Activated naive CD4-positive, alpha-beta T cell treated with anti-CD3 and anti-CD28 coated beads, Interleukin-2, amount 50 U/mL, for 72 hours (primary cell): ENCODE measurements around the gene DPP9. TPM values are rescaled to one million over a fixed set of nuclear protein-coding genes. Genes with fewer than 3 reads are reported as not detected.
A peak's percentile ranks its signal among the peaks of the same experiment; 100 is the strongest.
"Not testable (repeated sequence)": the region's sequence is repeated elsewhere in the genome, so short reads cannot be mapped to it uniquely, and the experiment has no call there.

Source experiments
- ATAC-seq, 2 donors: fragments of 150-1000 bp; cut with Tn5 transposase; 2 replicates each; pipeline ENCODE4 v1.10.0; 2021; ENCODE audit warnings: mild to moderate bottlenecking in 2 of 2, moderate library complexity in 2 of 2
- DNase-seq, 2 donors: peaks; one replicate each; pipeline ENCODE4 v3.0.0; 2021 to 2022; ENCODE audit warnings: low spot score in 2 of 2
- H3K27ac Mint-ChIP-seq, 2 donors: one replicate each; pipeline ENCODE4 v1.8.0; 2022; ENCODE audit warnings: mild to moderate bottlenecking in 2 of 2, mixed read lengths in 2 of 2
- H3K36me3 Mint-ChIP-seq, 2 donors: one replicate each; pipeline ENCODE4 v1.8.0; 2022; ENCODE audit warnings: mixed read lengths in 2 of 2
- H3K9me3 Mint-ChIP-seq, 2 donors: one replicate each; pipeline ENCODE4 v1.8.0; 2022; ENCODE audit warnings: mixed read lengths in 2 of 2
- total RNA-seq, 2 donors: library from RNA; stranded (reverse); gene quantifications; one replicate each; pipeline ENCODE4 v1.2.3, GENCODE V29; 2022

The DPP9 gene
- total RNA-seq, 2 donors from 2014 or later, result 55.2 to 59.0 TPM

- ATAC-seq, H3K36me3 Mint-ChIP-seq, H3K9me3 Mint-ChIP-seq, DNase-seq, H3K27ac Mint-ChIP-seq: not testable (repeated sequence)
Observed at GRCh38 chr19:4745175-4745574, 21.5 kb upstream of the DPP9 start.

DNA sequence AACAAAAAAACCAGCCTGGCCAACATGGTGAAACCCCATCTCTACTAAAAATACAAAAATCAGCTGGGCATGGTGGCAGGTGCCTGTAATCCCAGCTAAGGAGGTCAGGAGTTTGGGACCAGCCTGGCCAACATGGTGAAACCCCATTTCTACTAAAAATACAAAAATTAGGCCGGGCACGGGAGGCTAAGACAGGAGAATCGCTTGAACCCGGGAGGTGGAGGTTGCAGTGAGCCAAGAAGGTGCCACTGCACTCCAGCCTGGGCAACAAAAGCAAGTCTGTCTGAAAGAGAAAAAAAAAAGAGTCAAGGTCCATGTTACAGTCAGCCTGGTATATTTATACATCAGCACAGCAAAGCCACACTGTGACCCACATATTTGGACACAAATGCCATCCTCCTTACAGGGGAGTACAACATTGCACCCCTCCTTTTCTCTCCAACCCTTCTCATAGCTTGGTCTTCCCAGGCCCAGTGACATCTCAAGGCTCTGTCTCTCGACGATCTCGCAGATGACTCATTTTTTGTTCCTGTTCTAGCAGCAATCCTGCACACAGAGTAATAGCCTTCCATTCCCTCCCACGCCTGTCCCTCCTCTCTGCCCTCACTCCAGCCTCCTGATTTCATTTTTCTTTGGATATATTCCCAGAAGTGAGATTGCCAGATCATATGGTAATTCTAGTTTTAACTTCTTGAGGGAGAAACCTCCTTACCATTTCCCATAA is 21.0 kb upstream of the DPP9 start:
- ATAC-seq (no peak), DNase-seq (no peak)
- Mint-ChIP-seq H3K36me3 (peaks cover 0 to 6% of the 10 kb centered on the region in 2 donors), H3K27ac (no peak overlapping the region), H3K9me3 (no peaks in the 10 kb centered on the region)

- H3K9me3 Mint-ChIP-seq, result no peaks in the 10 kb centered on the region
- ATAC-seq, result no peak
- H3K36me3 Mint-ChIP-seq, result no peaks in the 10 kb centered on the region
- H3K27ac Mint-ChIP-seq, result no peak overlapping the region
- DNase-seq, result no peak
Observed at GRCh38 chr19:4742723-4743646, 19.3 kb upstream of the DPP9 start.

DNA sequence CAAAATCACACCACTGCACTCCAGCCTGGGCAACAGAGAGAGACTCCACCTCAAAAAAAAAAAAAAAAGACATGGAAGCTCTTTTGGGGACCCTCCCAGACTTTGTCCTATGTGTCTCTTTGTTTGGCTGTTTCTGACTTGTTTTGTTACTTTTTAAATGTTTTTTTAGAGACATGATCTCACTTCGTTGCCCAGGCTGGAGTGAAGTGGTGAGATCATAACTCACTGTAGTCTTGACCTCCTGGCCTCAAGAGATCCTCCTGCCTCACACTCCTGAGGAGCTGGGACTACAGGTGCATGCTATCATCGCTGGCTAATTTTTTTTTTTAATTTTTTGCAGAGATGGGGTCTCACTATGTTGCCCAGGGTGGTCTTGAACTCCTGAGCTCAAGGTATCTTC is 16.4 kb upstream of the DPP9 start:
- Mint-ChIP-seq H3K36me3 (no peaks in the 10 kb centered on the region), H3K27ac (no peak overlapping the region), H3K9me3 (no peaks in the 10 kb centered on the region)
- ATAC-seq, result no peak
- DNase-seq, result no peak

DNA sequence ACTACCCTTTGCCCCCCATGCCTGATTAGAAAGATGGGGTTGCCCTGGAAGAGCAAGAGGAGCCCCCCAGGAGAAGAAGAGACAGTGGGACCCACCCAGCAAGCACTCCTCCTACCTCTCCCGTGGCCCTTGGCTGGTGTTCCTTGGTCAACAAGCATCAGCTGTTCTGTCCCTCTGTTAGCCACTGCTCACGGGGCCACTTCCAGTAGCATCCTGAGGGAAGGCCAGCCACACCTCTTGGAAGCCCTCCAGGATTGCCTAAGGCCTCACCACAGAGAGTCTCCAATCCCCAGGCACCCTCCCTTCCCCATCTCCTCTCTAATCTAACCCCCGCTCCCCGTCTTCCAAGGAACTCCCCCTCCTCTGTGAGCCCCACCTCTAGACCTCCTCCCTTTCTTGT is 15.1 kb upstream of the DPP9 start:
- ATAC-seq (no peak), DNase-seq (no peak)
- H3K36me3 Mint-ChIP-seq, result no peaks in the 10 kb centered on the region
- no peaks in the 10 kb centered on the region for H3K9me3 Mint-ChIP-seq
- H3K27ac Mint-ChIP-seq, result peak overlapping the region in 1 of 2 donors; percentile 74

DNA sequence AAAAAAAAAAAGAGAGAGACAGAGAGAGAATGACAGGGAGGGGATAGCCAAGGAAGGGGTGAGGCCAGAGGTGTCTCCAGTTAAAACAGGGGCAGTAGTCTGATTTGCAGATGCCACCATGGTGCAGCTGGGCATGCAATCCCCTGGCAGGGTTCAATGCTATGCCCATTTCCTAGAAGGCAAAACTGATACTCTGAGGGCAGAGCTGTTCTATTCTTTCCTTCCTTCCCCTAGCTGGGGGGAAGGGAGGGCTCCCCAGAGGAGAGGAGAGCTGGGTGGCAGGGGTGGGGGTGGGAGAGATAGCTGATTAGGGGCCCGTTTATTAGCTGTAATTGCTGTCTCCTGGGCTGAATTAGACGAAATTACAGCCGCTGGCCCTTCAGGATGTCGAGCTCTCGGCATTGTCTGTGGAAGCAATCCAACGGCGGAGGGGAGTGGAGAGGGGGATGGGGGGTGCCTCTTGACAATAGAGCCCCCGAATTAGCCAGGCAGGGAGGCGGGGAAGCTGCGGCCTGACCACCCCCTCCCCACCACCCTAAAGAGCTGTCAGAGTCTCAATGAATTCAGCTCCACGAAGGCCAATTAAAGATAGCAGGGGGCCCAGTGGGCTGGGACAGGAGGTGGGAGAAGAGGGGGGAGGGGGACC is 14.4 kb upstream of the DPP9 start:
- H3K9me3 Mint-ChIP-seq, result no peaks in the 10 kb centered on the region
- H3K36me3 Mint-ChIP-seq, result no peaks in the 10 kb centered on the region
- DNase-seq (no peak), ATAC-seq (no peak)
- H3K27ac Mint-ChIP-seq, result peak overlapping the region in 1 of 2 donors; percentile 72

DNA sequence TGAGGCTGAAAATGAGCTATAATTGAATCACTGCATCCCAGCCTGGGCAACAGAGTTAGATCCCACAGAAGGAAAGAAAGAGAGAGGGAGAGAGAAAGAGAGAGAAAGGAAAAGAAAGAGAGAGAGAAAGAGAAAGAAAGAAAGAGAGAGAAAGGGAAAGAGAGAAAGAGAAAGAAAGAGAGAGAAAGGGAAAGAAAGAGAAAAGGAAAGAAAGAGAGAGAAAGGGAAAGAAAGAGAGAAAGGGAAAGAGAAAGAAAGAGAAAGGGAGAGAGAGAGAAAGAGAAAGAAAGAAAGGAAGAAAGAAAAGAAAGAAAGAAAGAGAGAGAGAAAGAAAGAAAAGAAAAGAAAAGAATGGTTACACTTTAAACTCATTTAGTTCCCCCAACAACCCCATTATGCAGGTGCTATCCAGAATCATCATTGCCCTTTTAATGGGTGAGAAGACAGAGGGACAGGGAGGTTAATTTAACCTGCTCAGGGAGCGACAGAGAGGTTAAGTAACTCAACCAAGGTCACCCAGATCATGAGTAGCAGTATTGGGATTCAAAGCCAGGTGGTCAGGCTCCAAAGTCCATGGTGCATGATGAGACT is 10.2 kb upstream of the DPP9 start:
- no peak for DNase-seq
- no peak for ATAC-seq
- H3K36me3 Mint-ChIP-seq, result no peaks in the 10 kb centered on the region
- peak overlapping the region in 1 of 2 donors; percentile 72 for H3K27ac Mint-ChIP-seq
- H3K9me3 Mint-ChIP-seq, result no peaks in the 10 kb centered on the region

DNA sequence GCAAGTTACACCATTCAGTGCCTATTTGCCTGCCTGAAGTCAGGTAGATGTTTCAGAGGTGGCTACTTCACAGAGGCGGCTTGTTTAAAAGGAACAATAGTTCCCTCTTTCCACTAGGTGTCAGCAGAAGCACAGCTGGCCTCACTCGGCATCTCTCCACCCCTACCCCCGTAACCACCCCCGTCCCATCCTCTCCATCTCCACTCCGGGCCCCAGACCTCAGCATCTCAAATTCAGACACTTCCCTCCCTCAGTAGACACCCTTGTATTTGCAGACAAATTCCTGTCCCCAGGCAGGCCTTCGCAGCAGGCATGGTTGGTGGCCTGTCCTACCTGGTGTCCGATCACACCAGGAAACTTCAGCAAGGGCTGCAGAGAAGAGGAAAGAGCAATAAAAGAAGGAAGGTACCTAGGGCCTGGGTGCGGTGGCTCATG is 9.1 kb upstream of the DPP9 start:
- Mint-ChIP-seq H3K36me3 (no peaks in the 10 kb centered on the region), H3K9me3 (no peaks in the 10 kb centered on the region), H3K27ac (peak overlapping the region in 1 of 2 donors; percentile 75)
- DNase-seq, result peak in 1 of 2 donors; percentile 51
- peak; percentile 84 to 93 for ATAC-seq

GRCh38 chr19:4730740-4731171 is 7.1 kb upstream of the DPP9 start:
- DNase-seq (peak; percentile 74 to 81), ATAC-seq (peak; percentile 80 to 92)
- peak overlapping the region in 1 of 2 donors; percentile 63 for H3K27ac Mint-ChIP-seq
- no peaks in the 10 kb centered on the region for H3K9me3 Mint-ChIP-seq
- no peaks in the 10 kb centered on the region for H3K36me3 Mint-ChIP-seq

GRCh38 chr19:4728871-4729270 is 5.2 kb upstream of the DPP9 start:
- no peak for ATAC-seq
- no peaks in the 10 kb centered on the region for H3K9me3 Mint-ChIP-seq
- no peak for DNase-seq
- H3K36me3 Mint-ChIP-seq, result no peaks in the 10 kb centered on the region
- H3K27ac Mint-ChIP-seq, result no peak overlapping the region

GRCh38 chr19:4722671-4723594 is 709 bp downstream of the DPP9 start:
- Mint-ChIP-seq H3K36me3 (peaks cover 7 to 9% of the 10 kb centered on the region in 2 donors), H3K27ac (peak overlapping the region; percentile 96 to 100), H3K9me3 (no peaks in the 10 kb centered on the region)
- ATAC-seq (no peak), DNase-seq (peak in 1 of 2 donors; percentile 10)

DNA sequence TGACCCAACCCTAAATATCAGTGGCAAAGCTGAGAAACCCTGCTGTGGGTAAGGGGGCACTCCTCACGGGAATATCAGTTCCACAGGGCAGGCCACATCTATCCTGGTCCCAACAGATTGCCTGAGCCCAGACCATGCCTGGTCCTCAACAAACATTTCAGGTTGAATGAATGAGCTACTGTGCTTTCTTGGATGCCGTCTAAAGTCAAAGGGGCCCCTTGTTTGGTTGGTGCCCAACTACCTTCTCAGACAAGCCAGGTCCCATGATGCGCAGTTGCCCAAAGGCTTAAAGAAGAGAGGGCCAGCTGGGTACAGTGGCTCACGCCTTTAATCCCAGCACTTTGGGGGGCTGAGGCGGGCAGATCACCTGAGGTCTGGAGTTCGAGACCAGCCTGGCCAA is 2.4 kb downstream of the DPP9 start:
- peaks cover 7 to 13% of the 10 kb centered on the region in 2 donors for H3K36me3 Mint-ChIP-seq
- no peaks in the 10 kb centered on the region for H3K9me3 Mint-ChIP-seq
- no peak overlapping the region for H3K27ac Mint-ChIP-seq
- DNase-seq, result no peak
- no peak for ATAC-seq

- H3K36me3 Mint-ChIP-seq, result peaks cover 7 to 13% of the 10 kb centered on the region in 2 donors
- H3K9me3 Mint-ChIP-seq, result no peaks in the 10 kb centered on the region
- no peak for ATAC-seq
- no peak for DNase-seq
- peak overlapping the region in 1 of 2 donors; percentile 10 for H3K27ac Mint-ChIP-seq
Observed at GRCh38 chr19:4720037-4720700, 3.5 kb downstream of the DPP9 start.

GRCh38 chr19:4719499-4719866 is 4.2 kb downstream of the DPP9 start:
- ATAC-seq, result no peak
- no peak overlapping the region for H3K27ac Mint-ChIP-seq
- H3K36me3 Mint-ChIP-seq, result peaks cover 9 to 13% of the 10 kb centered on the region in 2 donors
- no peaks in the 10 kb centered on the region for H3K9me3 Mint-ChIP-seq
- no peak for DNase-seq

DNA sequence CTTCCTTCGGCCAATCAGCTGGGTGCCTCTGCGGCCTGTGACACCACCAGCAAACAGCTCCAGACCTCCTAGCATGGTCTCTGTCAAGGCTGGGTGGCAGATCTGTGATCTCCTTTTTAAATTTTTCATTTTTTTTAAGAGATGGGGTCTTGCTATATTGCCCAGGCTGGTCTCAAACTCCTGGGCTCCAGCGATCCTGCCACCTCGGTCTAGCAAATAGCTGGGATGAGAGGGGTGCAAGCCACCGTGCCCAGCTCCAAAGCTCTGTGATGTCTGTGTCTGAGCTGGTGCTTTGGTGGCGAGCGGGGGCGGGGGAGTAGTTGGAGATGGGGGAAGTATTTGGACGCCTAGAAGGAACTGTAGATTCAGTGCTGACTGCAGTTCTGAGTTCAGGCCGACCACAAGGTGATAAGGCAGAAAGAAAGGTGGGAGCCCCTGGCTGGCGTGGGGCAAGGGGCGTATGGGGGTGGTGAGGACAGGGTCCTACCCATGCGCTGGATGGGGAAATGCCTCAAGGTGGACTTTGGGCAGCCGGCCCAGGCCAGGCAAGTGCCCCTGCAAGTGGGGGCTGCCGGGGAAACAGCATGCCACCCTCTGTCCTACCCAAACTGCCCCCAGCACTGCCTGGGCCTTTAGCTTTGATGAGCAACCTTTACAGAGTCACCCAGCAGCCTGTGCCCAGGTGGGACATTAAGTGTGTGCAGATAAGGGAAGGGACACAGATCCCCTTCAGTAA is 5.5 kb downstream of the DPP9 start:
- no peaks in the 10 kb centered on the region for H3K9me3 Mint-ChIP-seq
- peaks cover 9 to 11% of the 10 kb centered on the region in 2 donors for H3K36me3 Mint-ChIP-seq
- ATAC-seq, result no peak
- no peak for DNase-seq
- no peak overlapping the region for H3K27ac Mint-ChIP-seq
